ENCODE results near the gene FOSB.
A peak's percentile ranks its signal among the peaks of the same experiment; 100 is the strongest.
"Not testable (repeated sequence)": the region's sequence is repeated elsewhere in the genome, so short reads cannot be mapped to it uniquely, and the experiment has no call there.

The FOSB gene

GRCh38 chr19:45506246-45506988 lies 38.6 kb downstream of the FOSB start:
- DNase-seq (ENCODE audit: low read depth): peak; percentile 90
- peak overlapping the region; percentile 98 for H3K4me3 ChIP-seq (replicated peaks; ENCODE audit: low read depth, low read length)
- peak; percentile 39 for TF ChIP-seq CTCF (IDR thresholded peaks at IDR 0.05; ENCODE audit: low read length, missing control alignments)

GRCh38 chr19:45506989-45507871 lies 39.4 kb downstream of the FOSB start, which contains the start of gene VASP:
Gene VASP, plus strand, starts transcription at chr19:45507479. Its CDS starts 293 bp downstream, at chr19:45507772.
- no peak for TF ChIP-seq CTCF (IDR thresholded peaks at IDR 0.05; ENCODE audit: low read length, missing control alignments)
- peak within 1 kb of the TSS; percentile 98 for H3K4me3 ChIP-seq (replicated peaks; ENCODE audit: low read depth, low read length)
- DNase-seq (ENCODE audit: low read depth): peak; percentile 88

GRCh38 chr19:45507872-45508416 lies 40.1 kb downstream of the FOSB start:
- TF ChIP-seq CTCF (IDR thresholded peaks at IDR 0.05; ENCODE audit: low read length, missing control alignments): no peak
- H3K4me3 ChIP-seq (replicated peaks; ENCODE audit: low read depth, low read length): peak overlapping the region; percentile 98
- no peak for DNase-seq (ENCODE audit: low read depth)

GRCh38 chr19:45508417-45508860 lies 40.6 kb downstream of the FOSB start:
- H3K4me3 ChIP-seq (replicated peaks; ENCODE audit: low read depth, low read length): peak overlapping the region; percentile 98
- no peak for DNase-seq (ENCODE audit: low read depth)
- TF ChIP-seq CTCF (IDR thresholded peaks at IDR 0.05; ENCODE audit: low read length, missing control alignments): no peak

- peak overlapping the region; percentile 98 for H3K4me3 ChIP-seq (replicated peaks; ENCODE audit: low read depth, low read length)
- TF ChIP-seq CTCF (IDR thresholded peaks at IDR 0.05; ENCODE audit: low read length, missing control alignments): no peak
- peak; percentile 81 for DNase-seq (ENCODE audit: low read depth)
These were observed 41.3 kb downstream of the FOSB start for GRCh38 chr19:45508861-45509691.

GRCh38 chr19:45509692-45510015 lies 41.9 kb downstream of the FOSB start:
- TF ChIP-seq CTCF (IDR thresholded peaks at IDR 0.05; ENCODE audit: low read length, missing control alignments): no peak
- peak overlapping the region; percentile 98 for H3K4me3 ChIP-seq (replicated peaks; ENCODE audit: low read depth, low read length)
- no peak for DNase-seq (ENCODE audit: low read depth)

GRCh38 chr19:45510352-45510751 lies 42.6 kb downstream of the FOSB start:
- DNase-seq (ENCODE audit: low read depth); H3K4me3 ChIP-seq (replicated peaks; ENCODE audit: low read depth, low read length): not testable (repeated sequence)

Measured in fibroblast of pulmonary artery (primary cell).